RWPE1 (cell line): Measurements from ENCODE around the gene PPP1R3G.
A peak's percentile ranks its signal among the peaks of the same experiment; 100 is the strongest.

Source experiments
- CTCF ChIA-PET: fragments of 350-600 bp; sonication (Branson Sonifier 250); formaldehyde crosslinking; extraction: SDS; loops from one replicate; lab custom pipeline; 2021; lab: Yijun Ruan, JAX
- POLR2A ChIA-PET: fragments of 400-600 bp; formaldehyde crosslinking; extraction: SDS; loops from one replicate; lab custom pipeline; 2020; ENCODE audit warnings: antibody characterized with exemption; ENCODE audit not compliant: low non-redundant PET; lab: Yijun Ruan, JAX
- DNase-seq: peaks from one replicate; pipeline ENCODE4 v3.0.0; 2012; ENCODE audit warnings: low spot score
- H3K27ac ChIP-seq: fragments of 450-650 bp; 2 replicates; pipeline ENCODE4 v1.5.1; 2017
- TF ChIP-seq, protein P1 (sequence below): fragments of 450-650 bp; conservative IDR thresholded peaks from 2 replicates; pipeline ENCODE4 v1.5.1; 2017; ENCODE audit warnings: low read depth, mild to moderate bottlenecking

PPP1R3G gene

GRCh38 chr6:5127106-5127687 lies 42.1 kb downstream of the PPP1R3G start:
- POLR2A ChIA-PET: no interaction called here
- no peak overlapping the region for H3K27ac ChIP-seq
- TF ChIP-seq, protein P1, sequence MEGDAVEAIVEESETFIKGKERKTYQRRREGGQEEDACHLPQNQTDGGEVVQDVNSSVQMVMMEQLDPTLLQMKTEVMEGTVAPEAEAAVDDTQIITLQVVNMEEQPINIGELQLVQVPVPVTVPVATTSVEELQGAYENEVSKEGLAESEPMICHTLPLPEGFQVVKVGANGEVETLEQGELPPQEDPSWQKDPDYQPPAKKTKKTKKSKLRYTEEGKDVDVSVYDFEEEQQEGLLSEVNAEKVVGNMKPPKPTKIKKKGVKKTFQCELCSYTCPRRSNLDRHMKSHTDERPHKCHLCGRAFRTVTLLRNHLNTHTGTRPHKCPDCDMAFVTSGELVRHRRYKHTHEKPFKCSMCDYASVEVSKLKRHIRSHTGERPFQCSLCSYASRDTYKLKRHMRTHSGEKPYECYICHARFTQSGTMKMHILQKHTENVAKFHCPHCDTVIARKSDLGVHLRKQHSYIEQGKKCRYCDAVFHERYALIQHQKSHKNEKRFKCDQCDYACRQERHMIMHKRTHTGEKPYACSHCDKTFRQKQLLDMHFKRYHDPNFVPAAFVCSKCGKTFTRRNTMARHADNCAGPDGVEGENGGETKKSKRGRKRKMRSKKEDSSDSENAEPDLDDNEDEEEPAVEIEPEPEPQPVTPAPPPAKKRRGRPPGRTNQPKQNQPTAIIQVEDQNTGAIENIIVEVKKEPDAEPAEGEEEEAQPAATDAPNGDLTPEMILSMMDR: no peak
- CTCF ChIA-PET: no interaction called here
- no peak for DNase-seq

DNA sequence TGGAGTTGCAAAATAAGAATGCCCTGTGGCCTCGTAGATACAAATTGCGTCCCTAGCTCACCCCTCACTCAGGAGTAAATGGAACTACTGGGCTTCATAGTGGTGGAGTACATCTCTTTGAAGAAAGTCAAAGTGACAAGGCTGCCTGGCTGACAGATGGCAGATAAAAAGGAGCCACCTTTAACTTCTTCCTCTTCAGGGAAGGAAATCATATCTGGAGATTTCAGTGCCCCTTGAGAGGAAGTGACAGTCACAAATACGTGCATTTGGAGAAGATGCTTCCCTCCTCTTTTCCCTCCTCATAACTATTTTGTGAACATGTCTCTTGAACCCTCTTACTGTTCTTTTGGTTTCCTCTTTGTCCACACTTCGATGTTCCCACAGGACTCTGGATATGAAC lies 43.2 kb downstream of the PPP1R3G start:
- H3K27ac ChIP-seq: no peak overlapping the region
- ChIA-PET POLR2A (no interaction called here), CTCF (interaction anchor here (0.6 kb wide), 1 partner anchor 177 kb away, joined by 3 read pairs; no protein-coding TSS in a partner anchor)
- TF ChIP-seq, protein P1: no peak
- DNase-seq: no peak

DNA sequence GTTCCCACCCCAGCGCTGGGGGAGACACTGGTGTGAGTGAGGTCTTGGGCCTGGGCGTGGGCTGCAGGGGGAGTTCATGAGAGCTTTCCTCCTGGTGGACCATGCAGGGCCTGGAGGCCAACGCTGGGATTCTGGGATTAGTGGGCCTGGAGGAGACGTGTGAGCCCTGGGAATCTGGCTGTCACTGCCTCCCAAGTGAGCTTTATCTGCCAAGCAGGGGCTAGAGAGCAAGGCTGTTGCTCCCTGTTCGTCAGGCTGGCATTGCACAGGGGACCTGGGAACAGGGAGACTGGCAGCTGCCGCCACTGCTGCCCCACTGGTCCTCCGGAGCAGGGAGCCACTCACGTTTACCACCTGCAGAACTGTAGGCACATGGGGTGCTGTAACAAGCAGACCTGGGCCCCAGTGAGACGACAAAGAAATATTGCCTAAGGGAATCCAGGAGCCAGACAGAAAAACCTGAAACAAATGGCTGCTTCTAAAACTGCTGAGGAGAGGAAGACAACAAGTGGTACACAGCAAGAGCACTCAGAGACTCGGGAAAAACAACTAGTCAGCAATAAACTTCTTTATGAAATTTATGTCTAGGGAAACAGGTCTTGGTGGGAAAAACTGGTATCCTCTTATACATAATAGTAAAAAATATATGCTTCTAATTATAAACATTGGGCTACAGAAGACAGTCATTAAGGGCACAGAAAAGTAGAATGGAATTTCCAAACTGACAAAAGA lies 45.2 kb downstream of the PPP1R3G start:
- H3K27ac ChIP-seq: no peak overlapping the region
- ChIA-PET CTCF (interaction anchor here (0.6 kb wide), 2 partner anchors 14 to 99 kb away, joined by 3 read pairs; no protein-coding TSS in a partner anchor), POLR2A (no interaction called here)
- no peak for DNase-seq
- TF ChIP-seq, protein P1: no peak

DNA sequence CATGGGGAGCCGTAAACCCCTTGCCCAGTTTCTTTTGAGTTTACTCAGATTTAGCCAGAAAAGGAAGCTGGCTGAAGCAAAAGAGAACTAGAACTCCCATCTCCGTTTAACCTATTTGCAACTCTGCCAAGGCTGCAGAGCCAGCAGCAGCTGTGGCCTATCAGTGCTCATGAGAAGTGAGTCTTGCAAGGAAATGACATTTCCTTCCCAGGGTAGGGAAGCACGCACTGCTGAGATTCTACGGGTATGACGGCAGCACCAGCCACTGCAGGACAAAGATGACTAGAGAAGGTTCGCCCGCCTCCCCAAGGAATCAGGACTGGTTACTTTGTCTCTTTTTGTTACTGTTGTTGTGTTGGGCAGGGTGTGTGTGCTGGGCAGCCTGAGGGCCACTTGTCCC lies 47.6 kb downstream of the PPP1R3G start:
- DNase-seq: no peak
- ChIA-PET POLR2A (no interaction called here), CTCF (no interaction called here)
- TF ChIP-seq, protein P1: no peak
- H3K27ac ChIP-seq: no peak overlapping the region

DNA sequence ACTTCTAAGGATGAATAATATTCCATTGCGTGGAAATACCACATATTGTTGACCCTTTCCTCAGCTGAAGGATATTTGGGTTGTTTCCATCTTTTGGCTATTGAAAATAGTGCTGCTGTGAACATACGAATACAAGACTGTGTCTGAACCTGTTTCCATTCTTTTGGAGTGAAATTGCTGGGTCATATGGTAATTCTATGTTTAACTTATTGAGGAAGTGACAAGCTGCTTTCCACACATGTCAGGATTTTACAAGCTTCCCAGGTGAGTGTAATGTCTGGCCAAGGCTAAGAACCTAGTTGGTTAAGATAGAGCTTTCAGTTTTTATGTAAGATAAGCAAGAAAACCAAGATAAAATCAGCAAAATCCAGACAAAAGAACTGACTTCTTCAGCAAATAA lies 48.8 kb downstream of the PPP1R3G start:
- H3K27ac ChIP-seq: no peak overlapping the region
- ChIA-PET CTCF (no interaction called here), POLR2A (no interaction called here)
- TF ChIP-seq, protein P1: no peak
- DNase-seq: no peak

DNA sequence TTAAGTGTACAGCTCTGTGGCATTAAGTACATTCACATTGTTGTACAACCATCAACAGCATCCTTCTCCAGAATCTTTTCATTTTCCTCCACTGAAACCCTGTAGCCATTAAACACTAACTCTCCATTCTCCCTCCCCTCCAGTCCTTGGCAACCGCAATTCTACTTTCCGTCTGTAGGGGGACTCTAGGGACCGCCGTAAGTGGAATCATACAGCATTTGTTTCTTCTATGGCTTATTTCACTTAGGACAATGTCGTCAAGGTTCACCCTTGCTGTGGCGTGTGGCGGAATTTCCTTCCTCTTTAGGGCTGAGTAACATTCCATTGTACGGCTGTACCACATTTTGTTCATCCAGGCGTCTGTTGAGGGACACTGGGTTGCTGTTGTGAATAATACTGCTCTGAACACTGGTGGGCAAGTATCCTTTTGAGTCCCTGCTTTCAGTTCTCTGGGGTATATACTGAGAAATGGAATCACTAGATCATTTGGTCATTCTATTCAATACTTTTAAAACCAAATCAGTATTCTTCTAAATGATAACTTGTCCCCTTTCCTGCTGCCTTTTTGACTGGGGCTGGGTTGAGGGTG lies 50.7 kb downstream of the PPP1R3G start:
- no peak for DNase-seq
- H3K27ac ChIP-seq: no peak overlapping the region
- ChIA-PET CTCF (no interaction called here), POLR2A (no interaction called here)
- TF ChIP-seq, protein P1: peak; percentile 64
